SU-DHL-6 (cell line): Measurements from ENCODE around the gene RHEX.

Experiments used
- CTCF ChIP-seq: fragments of 200-600 bp; sonication (generic); IDR thresholded peaks from one replicate; pipeline ENCODE4 v1.5.1; 2017; ENCODE audit warnings: antibody characterized with exemption, mild to moderate bottlenecking, low read length, moderate library complexity; ENCODE audit not compliant: insufficient read depth, poor library complexity, severe bottlenecking
- EZH2phosphoT487 ChIP-seq: fragments of 200-600 bp; sonication (generic), shearing (Covaris generic); conservative IDR thresholded peaks from 2 replicates; pipeline ENCODE4 v1.6.1; 2018; ENCODE audit warnings: mild to moderate bottlenecking, antibody characterized with exemption, low read length, moderate library complexity, mixed read lengths

DNA sequence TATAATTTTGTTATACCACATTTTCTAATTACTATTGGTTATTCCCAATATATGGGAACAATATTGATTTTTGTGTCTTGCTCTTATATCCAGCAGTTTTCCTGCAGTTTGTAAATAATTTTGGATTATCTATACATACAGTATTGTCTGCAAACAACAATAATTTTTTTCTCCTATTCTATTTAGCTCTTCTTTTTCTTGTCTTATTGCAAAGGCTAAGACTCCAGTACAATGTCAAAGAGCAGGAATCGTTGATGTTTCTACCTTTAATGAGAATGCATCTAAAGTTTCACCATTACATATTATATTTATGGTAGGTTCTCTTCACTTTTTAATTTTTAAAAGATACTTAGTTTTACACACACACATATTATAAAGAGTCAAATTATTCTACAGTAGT lies 68.3 kb downstream of the RHEX start:
- no peak for TF ChIP-seq CTCF
- no peak for TF ChIP-seq EZH2phosphoT487
